WERI-Rb-1 (cell line): ENCODE data around the gene ZFYVE1.
A peak's percentile ranks its signal among the peaks of the same experiment; 100 is the strongest.

Source experiments
- DNase-seq: peaks from one replicate; pipeline ENCODE4 v3.0.0-alpha.2; 2020
- H3K27ac ChIP-seq: fragments of 250-450 bp; sonication (Bioruptor Pico); 2 replicates; pipeline ENCODE4 v1.5.1; 2020; ENCODE audit warnings: mild to moderate bottlenecking, moderate library complexity
- H3K27me3 ChIP-seq: fragments of 250-450 bp; sonication (Bioruptor Pico); 2 replicates; pipeline ENCODE4 v1.5.1; 2021; ENCODE audit warnings: mild to moderate bottlenecking, low read depth, moderate library complexity; ENCODE audit not compliant: insufficient read depth, severe bottlenecking
- H3K36me3 ChIP-seq: fragments of 250-450 bp; sonication (Bioruptor Pico); 2 replicates; pipeline ENCODE4 v1.5.1; 2020; ENCODE audit warnings: mild to moderate bottlenecking, moderate library complexity
- H3K4me3 ChIP-seq: 2 replicates; pipeline ENCODE4 v1.5.1; 2011; ENCODE audit warnings: low read depth, mild to moderate bottlenecking, control low read depth, low read length
- H3K9me3 ChIP-seq: fragments of 250-450 bp; sonication (Bioruptor Pico); 2 replicates; pipeline ENCODE4 v1.5.1; 2021; ENCODE audit warnings: mild to moderate bottlenecking, moderate library complexity; ENCODE audit not compliant: severe bottlenecking
- CTCF ChIP-seq: IDR thresholded peaks from 2 replicates; pipeline ENCODE4 v1.5.1; 2011; ENCODE audit warnings: low read depth, mild to moderate bottlenecking, control low read depth, inconsistent platforms, low read length

ZFYVE1 gene

GRCh38 chr14:72948481-72949138 lies 78.3 kb downstream of the ZFYVE1 start:
- Histone ChIP-seq H3K4me3 (no peak overlapping the region), H3K27ac (no peak overlapping the region), H3K36me3 (peaks cover 6% of the 10 kb centered on the region), H3K27me3 (no peaks in the 10 kb centered on the region), H3K9me3 (no peaks in the 10 kb centered on the region)
- TF ChIP-seq CTCF, result peak; percentile 82
- peak; percentile 56 for DNase-seq

GRCh38 chr14:72947366-72948160 lies 79.3 kb downstream of the ZFYVE1 start:
- H3K4me3 ChIP-seq, result no peak overlapping the region
- TF ChIP-seq CTCF, result no peak
- H3K36me3 ChIP-seq, result peaks cover 2% of the 10 kb centered on the region
- no peak for DNase-seq
- no peak overlapping the region for H3K27ac ChIP-seq
- no peaks in the 10 kb centered on the region for H3K27me3 ChIP-seq
- H3K9me3 ChIP-seq, result no peaks in the 10 kb centered on the region

GRCh38 chr14:72946491-72946890 lies 80.4 kb downstream of the ZFYVE1 start:
- H3K36me3 ChIP-seq, result peaks cover 6% of the 10 kb centered on the region

GRCh38 chr14:72945356-72946027 lies 81.4 kb downstream of the ZFYVE1 start:
- Histone ChIP-seq H3K27me3 (no peaks in the 10 kb centered on the region), H3K4me3 (no peak overlapping the region), H3K36me3 (peaks cover 6% of the 10 kb centered on the region), H3K27ac (no peak overlapping the region), H3K9me3 (no peaks in the 10 kb centered on the region)
- no peak for TF ChIP-seq CTCF
- no peak for DNase-seq

More at GRCh38 chr14:72946491-72946890, 80.4 kb downstream of the ZFYVE1 start:
- no peak for DNase-seq
- H3K27me3 ChIP-seq, result no peaks in the 10 kb centered on the region
- no peak for TF ChIP-seq CTCF
- no peak overlapping the region for H3K27ac ChIP-seq
- H3K4me3 ChIP-seq, result no peak overlapping the region
- no peaks in the 10 kb centered on the region for H3K9me3 ChIP-seq

GRCh38 chr14:72943876-72944430 lies 83.0 kb downstream of the ZFYVE1 start:
- no peak for TF ChIP-seq CTCF
- Histone ChIP-seq H3K36me3 (peaks cover 6% of the 10 kb centered on the region), H3K27me3 (no peaks in the 10 kb centered on the region), H3K4me3 (no peak overlapping the region), H3K9me3 (no peaks in the 10 kb centered on the region), H3K27ac (no peak overlapping the region)
- no peak for DNase-seq
